SK-N-MC (cell line): ENCODE measurements around the gene AKAP9.

Experiments
- EZH2 ChIP-seq: fragments of 200-600 bp; sonication (generic); IDR thresholded peaks from one replicate; pipeline ENCODE4 v1.6.1; 2017; ENCODE audit warnings: antibody characterized with exemption
- FOXP2 ChIP-seq: optimal IDR thresholded peaks from 2 replicates; pipeline ENCODE3; 2011; ENCODE audit warnings: mild to moderate bottlenecking, moderate library complexity; ENCODE audit not compliant: insufficient read depth; ENCODE audit errors: extremely low read length, control extremely low read depth
- POLR2AphosphoS5 ChIP-seq: IDR thresholded peaks from 2 replicates; pipeline ENCODE4 v1.6.1; 2012; ENCODE audit warnings: mild to moderate bottlenecking, low read depth, low read length, borderline replicate concordance

DNA sequence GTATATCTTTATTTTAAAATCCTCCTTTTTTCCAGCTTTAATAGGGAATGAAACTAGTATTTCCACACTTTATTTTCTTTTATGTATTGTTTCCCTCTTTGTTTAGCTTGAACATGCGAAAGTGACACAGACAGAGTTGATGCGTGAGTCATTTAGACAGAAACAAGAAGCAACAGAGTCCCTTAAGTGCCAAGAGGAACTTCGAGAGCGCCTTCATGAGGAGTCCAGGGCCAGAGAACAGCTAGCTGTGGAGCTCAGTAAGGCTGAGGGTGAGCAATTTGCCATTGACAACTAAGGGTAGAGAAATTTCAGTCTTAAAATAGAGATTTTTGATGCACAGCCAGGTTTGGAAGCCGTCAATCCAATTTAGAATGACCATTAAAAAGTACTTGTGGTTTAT lies 120.5 kb downstream of the AKAP9 start:
- no peak for TF ChIP-seq EZH2
- no peak for TF ChIP-seq POLR2AphosphoS5
- no peak for TF ChIP-seq FOXP2
